Stimulated activated CD8-positive, alpha-beta memory T cell treated with anti-CD3 and anti-CD28 coated beads, Interleukin-2, amount 100 ng/mL, for 1 hour (primary cell): Measurements from ENCODE around the gene SLC4A5.
"Not testable (repeated sequence)": the region's sequence is repeated elsewhere in the genome, so short reads cannot be mapped to it uniquely, and the experiment has no call there.

Experiments
- DNase-seq, 2 donors: peaks; one replicate each; pipeline ENCODE4 v3.0.0-alpha.2; 2020; ENCODE audit warnings: low read depth in 2 of 2

The SLC4A5 gene

GRCh38 chr2:74367789-74368188 lies 24.6 kb upstream of the SLC4A5 start:
- DNase-seq: no peak

GRCh38 chr2:74366036-74366435 lies 22.8 kb upstream of the SLC4A5 start:
- no peak for DNase-seq

- DNase-seq: no peak
Measured at GRCh38 chr2:74364533-74365505, 21.6 kb upstream of the SLC4A5 start.

GRCh38 chr2:74361327-74361726 lies 18.1 kb upstream of the SLC4A5 start:
- DNase-seq: no peak

- DNase-seq: no peak
Measured at GRCh38 chr2:74357627-74358026, 14.4 kb upstream of the SLC4A5 start.

- no peak for DNase-seq
Measured at GRCh38 chr2:74349889-74350288, 6.7 kb upstream of the SLC4A5 start.

- DNase-seq: no peak
Measured at GRCh38 chr2:74347742-74348141, 4.5 kb upstream of the SLC4A5 start.

GRCh38 chr2:74347303-74347702 lies 4.1 kb upstream of the SLC4A5 start:
- no peak for DNase-seq

GRCh38 chr2:74345272-74345943 lies 2.2 kb upstream of the SLC4A5 start:
- no peak for DNase-seq

GRCh38 chr2:74336227-74336626 lies 7.0 kb downstream of the SLC4A5 start:
- not testable (repeated sequence) for DNase-seq

- DNase-seq: peak; percentile 54 to 60
Measured at GRCh38 chr2:74334931-74335333, 8.3 kb downstream of the SLC4A5 start.

- no peak for DNase-seq
Measured at GRCh38 chr2:74333896-74334586, 9.2 kb downstream of the SLC4A5 start.

- DNase-seq: no peak
Measured at GRCh38 chr2:74333175-74333574, 10.0 kb downstream of the SLC4A5 start.

GRCh38 chr2:74332550-74333174 lies 10.6 kb downstream of the SLC4A5 start:
- DNase-seq: no peak

- DNase-seq: no peak
Measured at GRCh38 chr2:74328573-74328972, 14.6 kb downstream of the SLC4A5 start.

GRCh38 chr2:74328074-74328473 lies 15.1 kb downstream of the SLC4A5 start:
- no peak for DNase-seq

- no peak for DNase-seq
Measured at GRCh38 chr2:74327627-74328026, 15.6 kb downstream of the SLC4A5 start.

- DNase-seq: no peak
Measured at GRCh38 chr2:74327199-74327598, 16.0 kb downstream of the SLC4A5 start.

- no peak for DNase-seq
Measured at GRCh38 chr2:74325815-74326214, 17.4 kb downstream of the SLC4A5 start.

GRCh38 chr2:74321737-74322136 lies 21.5 kb downstream of the SLC4A5 start:
- DNase-seq: no peak

GRCh38 chr2:74317701-74318100 lies 25.5 kb downstream of the SLC4A5 start:
- no peak for DNase-seq
